Measurements from ENCODE around the gene RDH13. TPM values are rescaled to one million over a fixed set of nuclear protein-coding genes. Genes with fewer than 3 reads are reported as not detected.
"Not testable (repeated sequence)": the region's sequence is repeated elsewhere in the genome, so short reads cannot be mapped to it uniquely, and the experiment has no call there.

RDH13 gene
- total RNA-seq, 1 donor from 2014 or later, result 19.6 TPM

- intact Hi-C loops (cut with micrococcal nuclease), result no loop called here
Observed at GRCh38 chr19:55018216-55018615, 44.7 kb downstream of the RDH13 start.

GRCh38 chr19:55016017-55016416 lies 46.9 kb downstream of the RDH13 start:
- intact Hi-C loops (cut with micrococcal nuclease), result no loop called here

GRCh38 chr19:55015126-55015525 lies 47.8 kb downstream of the RDH13 start:
- intact Hi-C loops (cut with micrococcal nuclease), result no loop called here

- intact Hi-C loops (cut with micrococcal nuclease), result no loop called here
Observed at GRCh38 chr19:55014714-55015113, 48.2 kb downstream of the RDH13 start.

- intact Hi-C loops (cut with micrococcal nuclease), result no loop called here
Observed at GRCh38 chr19:55013596-55013995, 49.4 kb downstream of the RDH13 start.

GRCh38 chr19:55012306-55012705 lies 50.6 kb downstream of the RDH13 start:
- intact Hi-C loops (cut with micrococcal nuclease), result no loop called here

GRCh38 chr19:55010561-55010960 lies 52.4 kb downstream of the RDH13 start:
- intact Hi-C loops (cut with micrococcal nuclease), result not testable (repeated sequence)

GRCh38 chr19:55008781-55009180 lies 54.2 kb downstream of the RDH13 start:
- intact Hi-C loops (cut with micrococcal nuclease), result not testable (repeated sequence)

- intact Hi-C loops (cut with micrococcal nuclease), result not testable (repeated sequence)
Observed at GRCh38 chr19:55008189-55008588, 54.8 kb downstream of the RDH13 start.

- intact Hi-C loops (cut with micrococcal nuclease), result loop anchor here (2.0 kb wide), 1 partner anchor 55 kb away; the partner anchor contains the start of gene RDH13
Observed at GRCh38 chr19:55007537-55007936, 55.4 kb downstream of the RDH13 start.

GRCh38 chr19:55006795-55007194 lies 56.2 kb downstream of the RDH13 start:
- intact Hi-C loops (cut with micrococcal nuclease), result loop anchor here (1.0 to 2.0 kb wide), 3 partner anchors 36 to 75 kb away; partner anchors contain the start of gene RDH13

GRCh38 chr19:55005684-55006488 lies 57.1 kb downstream of the RDH13 start:
- intact Hi-C loops (cut with micrococcal nuclease), result loop anchor here (1.0 to 2.0 kb wide), 3 partner anchors 36 to 75 kb away; partner anchors contain the start of gene RDH13

GRCh38 chr19:55000761-55001160 lies 62.2 kb downstream of the RDH13 start:
- intact Hi-C loops (cut with micrococcal nuclease), result no loop called here

- intact Hi-C loops (cut with micrococcal nuclease), result not testable (repeated sequence)
Observed at GRCh38 chr19:54998751-54999239, 64.2 kb downstream of the RDH13 start.

- intact Hi-C loops (cut with micrococcal nuclease), result no loop called here
Observed at GRCh38 chr19:54995561-54995960, 67.4 kb downstream of the RDH13 start.

Other genes with a start within 250 kb of the RDH13 start
- 0.17 TPM in 1 of 2 replicates, not detected in the other for gene KIR3DL1, start 246.7 kb downstream of the RDH13 start, total RNA-seq
- not detected in 2 replicates for gene KIR2DS4, start 230.5 kb downstream of the RDH13 start, total RNA-seq
- gene KIR3DL2, start 212.7 kb downstream of the RDH13 start, total RNA-seq, result 0.80 and 0.96 TPM in 2 replicates
- gene FCAR, start 188.9 kb downstream of the RDH13 start, total RNA-seq, result not detected in 2 replicates
- gene NCR1, start 157.0 kb downstream of the RDH13 start, total RNA-seq, result not detected in 2 replicates
- 0.12 and 0.20 TPM in 2 replicates for gene NLRP7, start 115.6 kb downstream of the RDH13 start, total RNA-seq
- gene NLRP2, start 96.8 kb downstream of the RDH13 start, total RNA-seq, result 23.6 TPM in 2 replicates
- gene GP6, start 24.9 kb downstream of the RDH13 start, total RNA-seq, result 0.49 and 0.64 TPM in 2 replicates
- 4.1 and 4.2 TPM in 2 replicates for gene EPS8L1, start 12.7 kb upstream of the RDH13 start, total RNA-seq
- 153 TPM in 2 replicates for gene PPP1R12C, start 54.5 kb upstream of the RDH13 start, total RNA-seq
- gene TNNT1, start 86.1 kb upstream of the RDH13 start, total RNA-seq, result not detected in 2 replicates
- gene TNNI3, start 94.6 kb upstream of the RDH13 start, total RNA-seq, result 0.63 TPM in 1 of 2 replicates, not detected in the other
- gene DNAAF3, start 103.5 kb upstream of the RDH13 start, total RNA-seq, result not detected in 2 replicates
- not detected in 2 replicates for gene SYT5, start 117.1 kb upstream of the RDH13 start, total RNA-seq
- 0.05 and 0.07 TPM in 2 replicates for gene PTPRH, start 146.4 kb upstream of the RDH13 start, total RNA-seq
- 11.2 and 12.6 TPM in 2 replicates for gene TMEM86B, start 165.6 kb upstream of the RDH13 start, total RNA-seq
- 242 and 247 TPM in 2 replicates for gene PPP6R1, start 195.9 kb upstream of the RDH13 start, total RNA-seq
- 30.0 and 33.5 TPM in 2 replicates for gene HSPBP1, start 217.0 kb upstream of the RDH13 start, total RNA-seq
- 8.1 and 10.0 TPM in 2 replicates for gene BRSK1, start 220.8 kb upstream of the RDH13 start, total RNA-seq

Data from T-helper 1 cell treated with Interleukin-12 subunit alpha and Interleukin-12 subunit beta and Interleukin-4 antibody, amounts not matched to agents 30 ng/mL and 1 ng/mL, for 36 hours (primary cell).